ENCODE measurements around the gene SPHK1. TPM values are rescaled to one million over a fixed set of nuclear protein-coding genes. Genes with fewer than 3 reads are reported as not detected.
"Not testable (repeated sequence)": the region's sequence is repeated elsewhere in the genome, so short reads cannot be mapped to it uniquely, and the experiment has no call there.

SPHK1 gene
- total RNA-seq = 3.8 TPM
- 12.6 TPM for polyA plus RNA-seq

- Histone ChIP-seq H3K4me1 (ENCODE audit: insufficient read depth) (no peaks in the 10 kb centered on the region), H3K27ac (ENCODE audit: low read depth) (peak within 1 kb of the TSS; percentile 63), H3K4me3 (ENCODE audit: low read depth, low read length) (peak within 1 kb of the TSS; percentile 56), H3K36me3 (ENCODE audit: insufficient read depth) (no peaks in the 10 kb centered on the region)
- WGBS = under 1% methylated on average over 118 of the region's 118 CpGs
- DNase-seq (ENCODE audit: extremely low spot score) = no peak
These were observed at the start of gene SPHK1 for GRCh38 chr17:76384222-76384986. SPHK1 (plus strand) TSS chr17:76384609; CDS start chr17:76385645, 1,036 bp downstream.

GRCh38 chr17:76335716-76336381, 48.6 kb upstream of the SPHK1 start:
- Histone ChIP-seq H3K4me3 (ENCODE audit: low read depth, low read length) (no peak overlapping the region), H3K4me1 (ENCODE audit: insufficient read depth) (no peaks in the 10 kb centered on the region), H3K36me3 (ENCODE audit: insufficient read depth) (no peaks in the 10 kb centered on the region), H3K27ac (ENCODE audit: low read depth) (no peak overlapping the region)
- WGBS = 97% methylated on average over 9 of the region's 9 CpGs
- DNase-seq (ENCODE audit: extremely low spot score) = no peak

GRCh38 chr17:76336756-76337412, 47.5 kb upstream of the SPHK1 start:
- no peaks in the 10 kb centered on the region for H3K36me3 ChIP-seq (ENCODE audit: insufficient read depth)
- no peak for DNase-seq (ENCODE audit: extremely low spot score)
- H3K4me3 ChIP-seq (ENCODE audit: low read depth, low read length) = no peak overlapping the region
- WGBS = 93% methylated on average over 7 of the region's 7 CpGs
- no peaks in the 10 kb centered on the region for H3K4me1 ChIP-seq (ENCODE audit: insufficient read depth)
- H3K27ac ChIP-seq (ENCODE audit: low read depth) = no peak overlapping the region

GRCh38 chr17:76337413-76337777, 47.0 kb upstream of the SPHK1 start:
- H3K27ac ChIP-seq (ENCODE audit: low read depth) = no peak overlapping the region
- no peak overlapping the region for H3K4me3 ChIP-seq (ENCODE audit: low read depth, low read length)
- no peaks in the 10 kb centered on the region for H3K36me3 ChIP-seq (ENCODE audit: insufficient read depth)
- H3K4me1 ChIP-seq (ENCODE audit: insufficient read depth) = no peaks in the 10 kb centered on the region
- no peak for DNase-seq (ENCODE audit: extremely low spot score)
- 90% methylated on average over 6 of the region's 6 CpGs for WGBS

GRCh38 chr17:76341301-76341700, 43.1 kb upstream of the SPHK1 start:
- Histone ChIP-seq H3K36me3 (ENCODE audit: insufficient read depth) (no peaks in the 10 kb centered on the region), H3K4me3 (ENCODE audit: low read depth, low read length) (no peak overlapping the region), H3K27ac (ENCODE audit: low read depth) (no peak overlapping the region), H3K4me1 (ENCODE audit: insufficient read depth) (no peaks in the 10 kb centered on the region)
- 94% methylated on average over 6 of the region's 6 CpGs for WGBS
- no peak for DNase-seq (ENCODE audit: extremely low spot score)

GRCh38 chr17:76343106-76343505, 41.3 kb upstream of the SPHK1 start:
- H3K4me3 ChIP-seq (ENCODE audit: low read depth, low read length) = no peak overlapping the region
- H3K4me1 ChIP-seq (ENCODE audit: insufficient read depth) = no peaks in the 10 kb centered on the region
- WGBS = 95% methylated on average over 7 of the region's 7 CpGs
- no peak for DNase-seq (ENCODE audit: extremely low spot score)
- no peaks in the 10 kb centered on the region for H3K36me3 ChIP-seq (ENCODE audit: insufficient read depth)
- no peak overlapping the region for H3K27ac ChIP-seq (ENCODE audit: low read depth)

- 95% methylated on average over 14 of the region's 14 CpGs for WGBS
- Histone ChIP-seq H3K27ac (ENCODE audit: low read depth) (no peak overlapping the region), H3K36me3 (ENCODE audit: insufficient read depth) (no peaks in the 10 kb centered on the region), H3K4me1 (ENCODE audit: insufficient read depth) (no peaks in the 10 kb centered on the region), H3K4me3 (ENCODE audit: low read depth, low read length) (no peak overlapping the region)
- no peak for DNase-seq (ENCODE audit: extremely low spot score)
These were observed 38.9 kb upstream of the SPHK1 start for GRCh38 chr17:76345377-76345974.

GRCh38 chr17:76346936-76347335, 37.5 kb upstream of the SPHK1 start:
- not testable (repeated sequence) for H3K27ac ChIP-seq (ENCODE audit: low read depth); DNase-seq (ENCODE audit: extremely low spot score); H3K4me3 ChIP-seq (ENCODE audit: low read depth, low read length); H3K36me3 ChIP-seq (ENCODE audit: insufficient read depth); H3K4me1 ChIP-seq (ENCODE audit: insufficient read depth)
- WGBS = 94% methylated on average over 11 of the region's 11 CpGs

GRCh38 chr17:76350463-76350862, 33.9 kb upstream of the SPHK1 start:
- H3K4me1 ChIP-seq (ENCODE audit: insufficient read depth) = no peaks in the 10 kb centered on the region
- H3K36me3 ChIP-seq (ENCODE audit: insufficient read depth) = no peaks in the 10 kb centered on the region
- H3K27ac ChIP-seq (ENCODE audit: low read depth) = no peak overlapping the region
- 97% methylated on average over 5 of the region's 5 CpGs for WGBS
- no peak overlapping the region for H3K4me3 ChIP-seq (ENCODE audit: low read depth, low read length)
- no peak for DNase-seq (ENCODE audit: extremely low spot score)

- Histone ChIP-seq H3K36me3 (ENCODE audit: insufficient read depth) (no peaks in the 10 kb centered on the region), H3K4me3 (ENCODE audit: low read depth, low read length) (no peak overlapping the region), H3K4me1 (ENCODE audit: insufficient read depth) (no peaks in the 10 kb centered on the region), H3K27ac (ENCODE audit: low read depth) (no peak overlapping the region)
- DNase-seq (ENCODE audit: extremely low spot score) = no peak
- WGBS = 79% methylated on average over 9 of the region's 9 CpGs
These were observed 32.8 kb upstream of the SPHK1 start for GRCh38 chr17:76351526-76352071.

GRCh38 chr17:76353004-76353598, 31.3 kb upstream of the SPHK1 start:
- Histone ChIP-seq H3K36me3 (ENCODE audit: insufficient read depth) (no peaks in the 10 kb centered on the region), H3K4me1 (ENCODE audit: insufficient read depth) (no peaks in the 10 kb centered on the region), H3K4me3 (ENCODE audit: low read depth, low read length) (peak overlapping the region; percentile 95), H3K27ac (ENCODE audit: low read depth) (peak overlapping the region; percentile 82)
- DNase-seq (ENCODE audit: extremely low spot score) = no peak
- WGBS = under 1% methylated on average over 51 of the region's 51 CpGs

GRCh38 chr17:76353599-76354316, 30.7 kb upstream of the SPHK1 start, which contains the start of gene PRPSAP1:
PRPSAP1 (minus strand) TSS chr17:76353916; CDS start chr17:76353703, 213 bp downstream.
- under 1% methylated on average over 75 of the region's 75 CpGs for WGBS
- Histone ChIP-seq H3K27ac (ENCODE audit: low read depth) (peak within 1 kb of the TSS; percentile 89), H3K36me3 (ENCODE audit: insufficient read depth) (no peaks in the 10 kb centered on the region), H3K4me1 (ENCODE audit: insufficient read depth) (no peaks in the 10 kb centered on the region), H3K4me3 (ENCODE audit: low read depth, low read length) (peak within 1 kb of the TSS; percentile 95)
- peak; percentile 84 for DNase-seq (ENCODE audit: extremely low spot score)
